ENCODE data around the gene SLC26A9.

- TF ChIP-seq POLR2A (IDR thresholded peaks at IDR 0.05) (no peak), CTCF (IDR thresholded peaks at IDR 0.05) (no peak)
Measured at GRCh38 chr1:205970486-205970885, 27.2 kb upstream of the SLC26A9 start.

Data from ovary (tissue), 3 donors.